Fibroblast of the conjunctiva (primary cell): ENCODE results near the gene OMA1.
"Not testable (repeated sequence)": the region's sequence is repeated elsewhere in the genome, so short reads cannot be mapped to it uniquely, and the experiment has no call there.

Source experiments
- DNase-seq: peaks from one replicate; pipeline ENCODE4 v3.0.0-alpha.2; 2010; ENCODE audit warnings: low read depth

The OMA1 gene

GRCh38 chr1:58573705-58574591, 27.4 kb upstream of the OMA1 start:
- no peak for DNase-seq

GRCh38 chr1:58573138-58573537, 26.6 kb upstream of the OMA1 start:
- no peak for DNase-seq

DNA sequence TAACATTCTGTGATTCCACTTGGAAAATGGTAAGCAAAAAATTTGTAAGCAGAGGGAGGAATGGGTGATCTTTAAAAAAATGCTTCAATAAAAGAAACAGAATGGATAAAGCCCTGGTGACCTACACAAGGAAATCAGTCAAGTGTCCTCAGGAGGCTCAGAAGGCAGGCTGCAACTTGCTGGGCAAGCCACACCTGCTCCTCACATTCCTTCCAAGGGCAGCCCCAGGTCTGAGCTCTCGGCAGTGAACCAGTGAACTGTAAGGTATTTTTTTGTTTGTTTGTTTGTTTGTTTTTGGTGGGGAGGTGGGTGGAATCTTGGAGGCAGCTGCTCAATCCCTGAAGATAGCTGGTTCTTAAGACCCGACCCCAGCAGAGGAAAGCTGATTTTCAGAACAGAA, 26.2 kb upstream of the OMA1 start:
- DNase-seq, result no peak

- no peak for DNase-seq
Observed at GRCh38 chr1:58571616-58572015, 25.1 kb upstream of the OMA1 start.

DNA sequence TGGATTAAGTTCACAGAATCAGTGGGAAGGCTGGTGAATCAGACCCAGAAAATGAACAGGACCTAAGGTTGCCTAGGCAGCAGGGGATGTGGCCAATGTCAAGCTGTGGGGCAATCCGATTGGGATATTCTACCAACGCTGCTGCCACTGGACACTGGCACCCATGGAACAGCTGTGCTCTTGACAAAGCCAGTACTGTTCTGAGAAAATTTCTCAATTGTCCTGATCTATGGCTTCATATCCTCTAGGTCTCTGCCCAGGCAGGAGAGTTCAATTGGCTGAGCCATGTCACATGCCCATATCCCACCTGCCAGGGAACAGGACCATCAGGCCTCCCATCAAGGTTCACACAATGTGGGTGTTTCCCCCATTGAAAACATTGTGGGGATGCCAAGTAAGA, 24.3 kb upstream of the OMA1 start:
- DNase-seq, result no peak

DNA sequence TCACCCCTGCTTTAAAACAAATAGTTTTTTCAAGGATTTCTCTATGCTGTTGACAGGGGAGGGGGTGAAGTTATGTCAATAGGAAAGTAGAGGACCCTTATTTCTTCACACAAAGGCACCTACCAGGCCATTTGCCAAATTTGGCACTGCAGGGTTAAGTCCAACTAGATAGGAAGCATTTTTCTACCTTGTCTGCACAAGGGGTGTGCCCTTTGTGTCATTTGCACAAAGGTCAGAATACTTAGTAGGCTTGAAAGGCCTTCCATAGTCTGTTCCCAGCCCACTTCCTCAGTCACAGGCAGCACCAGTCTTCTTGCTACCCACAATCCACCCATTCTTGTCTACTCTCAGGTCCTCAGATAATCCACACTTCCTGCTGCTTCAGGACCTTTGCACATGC, 23.6 kb upstream of the OMA1 start:
- no peak for DNase-seq

DNA sequence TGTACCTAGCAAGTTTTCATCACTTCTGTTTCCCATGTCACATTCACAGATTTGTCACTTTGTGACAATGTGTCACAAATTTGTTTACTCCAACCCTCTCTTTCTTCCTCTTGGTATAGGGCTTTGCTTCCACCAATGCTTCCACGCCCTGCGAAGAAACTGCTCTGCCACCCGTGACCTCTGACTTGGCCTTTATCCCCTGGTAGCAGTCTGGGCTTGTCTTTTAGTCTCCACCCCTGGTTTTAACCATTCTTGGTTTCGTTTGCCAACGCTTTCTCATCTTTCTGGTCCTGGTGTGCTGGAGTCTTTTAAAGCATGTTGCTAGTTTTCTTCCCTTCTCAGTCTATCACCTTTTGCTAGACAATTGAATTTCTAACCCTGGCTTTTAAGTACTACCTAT, 22.4 kb upstream of the OMA1 start:
- no peak for DNase-seq

DNA sequence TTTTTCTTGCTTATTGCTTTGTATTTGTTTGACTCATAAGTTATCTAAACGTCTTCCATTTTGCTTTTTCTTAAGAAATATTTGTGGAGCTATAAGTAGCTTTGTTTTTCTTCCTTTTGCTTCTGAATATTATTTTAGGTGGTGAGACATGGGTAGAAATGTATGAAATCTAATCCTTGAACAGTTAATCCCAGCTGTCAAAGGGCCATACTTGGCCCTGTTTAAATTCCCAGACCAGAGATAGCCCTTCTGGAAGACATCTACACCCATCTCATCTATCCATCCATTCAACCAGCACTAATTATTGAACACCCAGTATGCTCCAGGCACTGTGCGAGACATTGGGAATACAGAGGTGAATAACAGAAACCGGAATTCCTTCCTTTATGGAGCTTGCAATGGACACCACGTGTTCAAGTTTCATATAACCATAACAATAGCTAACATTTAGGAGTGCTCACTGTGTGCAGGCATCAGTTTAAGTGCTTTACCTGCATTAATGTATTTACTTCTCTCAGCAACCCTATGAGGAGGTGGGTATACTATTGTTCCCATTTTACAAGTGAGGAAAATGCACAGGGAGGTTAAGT, 21.8 kb upstream of the OMA1 start:
- DNase-seq, result no peak

GRCh38 chr1:58566339-58566738, 19.8 kb upstream of the OMA1 start:
- no peak for DNase-seq

- not testable (repeated sequence) for DNase-seq
Observed at GRCh38 chr1:58563715-58564114, 17.2 kb upstream of the OMA1 start.

DNA sequence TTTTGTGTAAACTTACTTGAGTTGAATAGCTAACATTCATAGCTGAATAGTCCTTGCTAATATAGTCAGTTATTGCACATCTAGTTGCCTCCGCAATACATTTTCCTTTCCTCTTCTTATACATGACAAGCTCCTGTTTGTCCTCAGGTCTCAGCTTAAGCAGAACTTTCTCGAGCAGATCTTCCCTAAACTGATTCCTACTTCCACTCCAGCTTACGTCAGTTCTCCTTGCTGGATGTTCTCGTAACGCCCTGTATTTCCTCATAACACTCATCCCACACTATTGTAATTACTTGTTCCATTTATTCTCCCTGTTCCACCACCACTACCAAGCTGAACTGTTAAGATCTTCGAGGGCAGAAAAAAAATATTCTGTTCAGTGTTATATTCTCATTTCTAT, 15.1 kb upstream of the OMA1 start:
- DNase-seq, result no peak

DNA sequence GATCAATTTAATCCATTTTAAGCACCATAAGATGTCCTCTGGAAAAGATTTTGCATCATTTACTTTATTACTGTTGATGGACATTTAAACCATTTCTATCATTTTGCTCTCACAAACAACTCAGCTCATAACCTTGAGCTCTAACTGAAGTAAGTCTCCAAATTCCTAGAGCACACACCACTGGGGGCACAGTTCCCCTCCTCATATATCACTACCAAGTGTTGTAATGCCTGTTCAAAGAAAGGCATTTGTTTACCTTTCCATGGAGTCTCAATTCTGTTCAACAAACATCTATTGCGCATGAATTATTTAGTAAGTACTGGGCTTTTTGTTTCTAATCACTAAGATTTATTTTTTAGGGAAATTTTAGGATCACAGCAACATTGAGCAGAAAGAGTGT, 8.9 kb upstream of the OMA1 start:
- DNase-seq, result no peak

- no peak for DNase-seq
Observed at GRCh38 chr1:58551186-58552140, 4.9 kb upstream of the OMA1 start.

DNA sequence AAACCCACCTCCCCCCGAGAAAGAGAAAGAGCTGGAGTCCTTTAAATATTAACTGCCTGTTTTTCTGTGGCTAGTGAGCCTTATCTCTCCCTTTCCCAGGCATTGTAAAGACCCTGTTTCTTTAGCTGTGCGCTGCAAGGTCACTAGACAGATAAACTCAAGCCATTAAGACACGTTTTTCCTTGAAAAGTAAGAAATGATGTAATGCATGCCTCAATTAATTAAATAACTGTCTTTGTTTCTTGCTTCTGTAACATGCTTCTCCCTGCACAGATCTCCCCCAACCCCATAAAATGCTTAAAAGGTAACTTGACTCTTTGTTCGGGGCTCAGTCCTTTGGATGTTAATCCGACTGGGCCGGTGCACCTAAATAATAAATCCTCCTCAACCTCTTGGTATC, 2.8 kb upstream of the OMA1 start:
- not testable (repeated sequence) for DNase-seq

DNA sequence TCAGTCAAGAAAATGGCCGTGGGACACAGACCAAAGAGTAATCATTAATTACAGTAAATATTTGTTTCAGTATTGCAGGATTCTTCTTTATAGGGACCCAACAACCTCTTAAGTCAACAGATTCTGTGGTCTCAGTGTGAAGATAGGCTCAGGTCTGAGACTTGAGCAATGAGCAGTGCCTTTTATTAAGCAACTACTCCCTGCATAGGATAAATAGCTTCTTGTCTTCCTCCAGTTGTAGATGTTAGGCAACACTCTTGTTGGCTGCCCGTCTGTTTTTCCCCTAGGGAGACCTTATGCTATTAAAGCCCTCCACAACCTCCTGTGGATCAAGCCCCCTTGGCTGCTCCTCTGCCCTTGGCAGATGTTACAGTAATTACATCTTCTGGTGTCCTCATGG, 1.8 kb upstream of the OMA1 start:
- DNase-seq, result no peak

DNA sequence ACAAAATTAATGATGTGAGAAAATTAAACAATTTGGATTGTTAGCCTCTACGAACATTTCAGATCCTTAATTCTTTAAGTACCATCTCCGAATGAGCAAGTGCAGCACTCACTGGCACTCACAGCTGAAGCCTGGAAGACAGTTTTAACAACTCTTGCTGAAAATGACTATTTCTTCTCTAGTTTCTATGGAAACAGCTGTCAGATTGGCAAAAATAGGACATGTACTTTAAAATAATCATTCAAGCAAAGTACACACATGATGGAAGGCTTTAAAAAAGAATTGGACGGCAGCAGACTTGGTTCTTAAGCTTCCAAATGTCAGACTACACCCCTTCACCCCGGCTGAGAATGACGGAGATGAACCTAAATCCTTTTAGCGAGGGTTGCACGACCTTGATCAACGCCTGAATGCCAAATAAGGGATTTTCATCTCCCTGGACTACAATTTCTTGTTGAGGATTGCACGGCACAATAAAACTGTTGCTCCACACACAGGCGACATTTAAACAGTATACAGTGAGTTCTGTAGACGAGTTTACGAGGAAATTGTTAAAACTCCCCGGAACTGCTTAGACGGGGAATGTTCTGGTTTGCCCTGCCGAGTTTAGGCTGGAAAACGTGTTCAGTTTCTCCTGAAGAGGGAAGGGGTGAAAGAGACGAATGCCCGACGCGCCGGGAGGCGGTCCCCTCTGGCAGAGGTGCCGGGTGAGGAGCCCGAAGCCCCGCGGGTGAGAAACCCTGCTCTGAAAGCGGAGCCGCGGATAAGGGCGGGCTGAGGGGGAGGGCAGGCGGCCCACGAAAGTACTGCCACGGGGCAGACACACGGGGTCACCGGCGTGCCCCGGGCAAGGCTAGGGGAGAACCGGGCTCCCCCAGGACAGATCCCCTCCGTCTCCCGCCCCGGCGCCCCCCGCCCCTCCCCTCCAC, 671 bp downstream of the OMA1 start:
- DNase-seq, result peak; percentile 35

DNA sequence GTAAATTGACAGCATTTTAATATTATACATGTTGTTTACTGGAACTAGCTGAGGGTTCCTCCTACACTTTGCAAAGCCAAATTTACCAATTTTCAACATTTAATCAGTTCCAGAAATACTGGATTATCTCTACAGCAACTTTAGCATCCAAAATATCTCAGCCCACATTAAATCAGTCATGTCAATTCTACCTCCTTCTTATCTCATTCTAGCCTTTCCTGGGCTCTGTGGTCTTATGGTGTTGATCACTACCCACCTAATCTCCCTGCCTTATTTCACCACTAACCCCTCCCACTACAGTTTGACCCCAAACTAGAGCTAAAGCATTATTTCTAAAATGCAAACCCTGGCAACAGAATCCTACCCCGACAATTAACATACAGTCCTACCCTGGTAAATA, 3.3 kb downstream of the OMA1 start:
- no peak for DNase-seq

DNA sequence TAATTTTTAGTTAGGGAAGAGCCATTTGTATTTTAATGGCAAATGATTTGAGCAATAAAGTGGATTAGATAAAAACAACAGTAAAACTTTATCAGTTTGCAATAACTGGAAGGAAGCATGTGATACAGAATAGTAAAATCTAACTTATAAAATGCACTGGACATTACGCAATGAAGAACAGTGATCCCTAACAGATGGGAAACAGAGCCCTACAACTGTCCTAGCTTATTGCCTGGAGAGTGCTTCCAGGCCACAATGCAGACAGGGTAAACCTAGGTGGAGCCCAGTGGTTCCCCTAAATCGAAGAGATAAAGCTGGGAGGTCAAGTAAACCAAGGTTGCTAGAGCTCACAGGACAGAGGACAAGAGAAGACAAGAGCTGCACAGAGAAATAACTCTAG, 7.0 kb downstream of the OMA1 start:
- no peak for DNase-seq

- DNase-seq, result no peak
Observed at GRCh38 chr1:58538821-58539220, 7.7 kb downstream of the OMA1 start.

DNA sequence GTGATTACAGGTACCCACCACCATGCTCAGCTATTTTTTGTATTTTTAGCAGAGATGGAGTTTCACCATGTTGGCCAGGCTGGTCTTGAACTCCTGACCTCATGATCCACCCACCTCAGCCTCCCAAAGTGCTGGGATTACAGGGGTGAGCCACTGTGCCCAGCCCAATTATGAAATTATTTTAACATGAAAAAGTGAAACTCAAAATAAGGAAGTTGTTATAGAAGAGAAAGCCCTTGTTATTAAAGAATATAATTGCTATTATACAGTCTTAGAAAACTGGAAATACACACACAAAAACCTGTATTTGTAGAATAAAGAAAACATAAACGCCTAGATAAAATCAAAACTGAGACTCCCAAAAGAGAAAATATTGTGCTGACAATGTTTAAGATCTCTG, 14.7 kb downstream of the OMA1 start:
- not testable (repeated sequence) for DNase-seq

DNA sequence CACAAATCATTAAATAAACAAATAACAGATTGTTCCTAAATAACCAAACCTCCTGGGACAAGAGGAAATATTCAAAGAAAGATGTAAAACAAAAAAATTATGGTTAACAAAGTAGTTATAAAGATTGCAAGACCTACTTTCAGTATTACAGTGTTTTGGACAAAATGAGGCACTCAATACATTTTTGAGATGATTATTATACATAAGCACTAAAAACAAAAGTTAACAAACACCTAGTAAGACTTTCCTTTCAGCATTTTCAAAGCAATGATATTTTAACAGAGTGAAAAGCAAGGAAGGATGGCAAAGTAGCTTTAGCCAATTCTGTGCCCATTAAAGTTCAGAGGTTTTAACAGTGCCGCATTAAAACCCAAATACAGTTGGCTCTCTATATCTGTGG, 17.2 kb downstream of the OMA1 start:
- no peak for DNase-seq

GRCh38 chr1:58528518-58528917, 18.0 kb downstream of the OMA1 start:
- DNase-seq, result no peak
